ENCODE data around the gene DPP6. TPM values are rescaled to one million over a fixed set of nuclear protein-coding genes. Genes with fewer than 3 reads are reported as not detected.

DPP6 gene
- total and polyA plus RNA-seq, 2 of the 8 experiments (the other 6 are each of a cell fraction or from before 2014, with no cell fraction given) = 4.7 to 6.8 TPM

GRCh38 chr7:154789404-154789803, 737.2 kb downstream of the DPP6 start:
- no peak overlapping the region for H2BK20ac ChIP-seq (ENCODE audit: low read length)
- no peaks in the 10 kb centered on the region for H3K36me3 ChIP-seq (ENCODE audit: control insufficient read depth in 2 of 4, insufficient read depth in 4 of 4, low read length in 3 of 4)
- peaks cover 3% of the 10 kb centered on the region; the same call in 1 of the 2 replicates for H3K23me2 ChIP-seq (ENCODE audit: low read depth, low read length)
- H2BK15ac ChIP-seq (ENCODE audit: low read length) = no peak overlapping the region
- DNase-seq (ENCODE audit: low read depth in 1 of 2, low spot score in 2 of 2) (peak in 1 of 2 experiments; percentile 62), FAIRE-seq (peak; percentile 71)
- no peaks in the 10 kb centered on the region for H3K79me1 ChIP-seq (ENCODE audit: low read depth, low read length)
- no peak overlapping the region for H3K18ac ChIP-seq (ENCODE audit: extremely low read depth, low read length)
- H2BK5ac ChIP-seq (ENCODE audit: low read depth, low read length) = no peak overlapping the region
- no peaks in the 10 kb centered on the region; a peak in 1 of 7 replicates for H3K27me3 ChIP-seq (replicated peaks in 1 of 4; ENCODE audit: control insufficient read depth in 3 of 4, extremely low read depth in 1 of 4, insufficient read depth in 3 of 4, low read length in 3 of 4)
- no peak overlapping the region for H3K14ac ChIP-seq (ENCODE audit: insufficient read length)
- no peak overlapping the region for H3K4me3 ChIP-seq (ENCODE audit: extremely low read depth in 1 of 4, insufficient read depth in 2 of 4, low read depth in 3 of 4, low read length in 4 of 4)
- no peak overlapping the region for H2AFZ ChIP-seq (ENCODE audit: low read length)
- H3K79me2 ChIP-seq (ENCODE audit: control insufficient read depth in 1 of 2, insufficient read depth in 2 of 2, low read length in 2 of 2) = no peaks in the 10 kb centered on the region
- peaks cover 0 to 2% (median 0%) of the 10 kb centered on the region in 4 experiments; a peak in 3 of 7 replicates for H3K4me1 ChIP-seq (replicated peaks in 1 of 4; ENCODE audit: control insufficient read depth in 3 of 4, insufficient read depth in 4 of 4, low read length in 3 of 4)
- ChIA-PET POLR2A (ENCODE audit: partially characterized antibody) (no interaction called here), CTCF (ENCODE audit: partially characterized antibody) (interaction anchor here (0.8 to 2.2 kb wide), 12 partner anchors 9 to 196 kb away, joined by 3 to 15 read pairs (median 4); no protein-coding TSS in a partner anchor)
- no peaks in the 10 kb centered on the region for H4K20me1 ChIP-seq (replicated peaks in 1 of 2; ENCODE audit: control insufficient read depth in 1 of 2, insufficient read depth in 2 of 2, low read length in 2 of 2)
- no peak overlapping the region for H2BK120ac ChIP-seq (replicated peaks; ENCODE audit: low read depth, low read length)
- no peak overlapping the region for H2BK12ac ChIP-seq (ENCODE audit: low read depth, low read length)
- H3K9me3 ChIP-seq (ENCODE audit: insufficient read depth in 2 of 2, low read depth in 1 of 2, low read length in 1 of 2) = 0 out of 4 replicates have a peak, but pooled peaks cover 0 to 2% of the 10 kb centered on the region in 2 experiments
- no peak overlapping the region for H3K27ac ChIP-seq (ENCODE audit: low read depth, low read length)
- no peak overlapping the region for H3K56ac ChIP-seq (replicated peaks; ENCODE audit: insufficient read length, low read depth, low read length)
- H2AK5ac ChIP-seq (ENCODE audit: low read depth, low read length) = no peak overlapping the region
- H4K91ac ChIP-seq (replicated peaks; ENCODE audit: insufficient read length, low read length) = no peak overlapping the region
- no peak overlapping the region for H3K4me2 ChIP-seq (ENCODE audit: insufficient read depth in 1 of 2, low read depth in 2 of 2, low read length in 2 of 2)
- H3K23ac ChIP-seq (ENCODE audit: insufficient read length) = no peak overlapping the region
- no peak overlapping the region for H4K8ac ChIP-seq (ENCODE audit: extremely low read depth, insufficient read depth, low read length)
- no peak overlapping the region for H3K4ac ChIP-seq (replicated peaks; ENCODE audit: insufficient read length, low read depth, low read length)
- H4K5ac ChIP-seq (ENCODE audit: insufficient read length, low read depth, low read length) = no peak overlapping the region
- WGBS, 2 experiments (ENCODE audit: extremely low coverage in 1 of 2, insufficient coverage in 1 of 2, insufficient read length in 1 of 2, insufficient replicate concordance in 2 of 2, low coverage in 1 of 2, low lambda C conversion rate in 2 of 2, missing lambda C conversion rate in 1 of 2) = 72% methylated on average over 6 of the region's 6 CpGs; no CpG with 5 or more reads in 1 of the 2 experiments
- H3K9ac ChIP-seq (replicated peaks in 1 of 4; ENCODE audit: extremely low read depth in 1 of 4, low read depth in 3 of 4, low read length in 3 of 4) = no peak overlapping the region
- TF ChIP-seq, protein P1, sequence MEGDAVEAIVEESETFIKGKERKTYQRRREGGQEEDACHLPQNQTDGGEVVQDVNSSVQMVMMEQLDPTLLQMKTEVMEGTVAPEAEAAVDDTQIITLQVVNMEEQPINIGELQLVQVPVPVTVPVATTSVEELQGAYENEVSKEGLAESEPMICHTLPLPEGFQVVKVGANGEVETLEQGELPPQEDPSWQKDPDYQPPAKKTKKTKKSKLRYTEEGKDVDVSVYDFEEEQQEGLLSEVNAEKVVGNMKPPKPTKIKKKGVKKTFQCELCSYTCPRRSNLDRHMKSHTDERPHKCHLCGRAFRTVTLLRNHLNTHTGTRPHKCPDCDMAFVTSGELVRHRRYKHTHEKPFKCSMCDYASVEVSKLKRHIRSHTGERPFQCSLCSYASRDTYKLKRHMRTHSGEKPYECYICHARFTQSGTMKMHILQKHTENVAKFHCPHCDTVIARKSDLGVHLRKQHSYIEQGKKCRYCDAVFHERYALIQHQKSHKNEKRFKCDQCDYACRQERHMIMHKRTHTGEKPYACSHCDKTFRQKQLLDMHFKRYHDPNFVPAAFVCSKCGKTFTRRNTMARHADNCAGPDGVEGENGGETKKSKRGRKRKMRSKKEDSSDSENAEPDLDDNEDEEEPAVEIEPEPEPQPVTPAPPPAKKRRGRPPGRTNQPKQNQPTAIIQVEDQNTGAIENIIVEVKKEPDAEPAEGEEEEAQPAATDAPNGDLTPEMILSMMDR (IDR thresholded peaks at IDR 0.05; ENCODE audit: control extremely low read depth in 1 of 3, insufficient read depth in 1 of 3, low read depth in 1 of 3, low read length in 3 of 3) = peak; percentile 54 to 74 (median 57)
- TF ChIP-seq SIRT6 (IDR thresholded peaks at IDR 0.05; ENCODE audit: low read length) (no peak), SUZ12 (IDR thresholded peaks at IDR 0.05; ENCODE audit: low read length) (no peak), CREB1 (IDR thresholded peaks at IDR 0.05) (no peak), TCF12 (IDR thresholded peaks at IDR 0.05; ENCODE audit: low read depth, low read length) (no peak), BRCA1 (IDR thresholded peaks at IDR 0.05; ENCODE audit: low read depth, low read length) (no peak), RAD21 (IDR thresholded peaks at IDR 0.05 in 1 of 2, conservative IDR thresholded peaks at IDR 0.05 in 1 of 2; ENCODE audit: low read depth in 2 of 2, low read length in 2 of 2) (peak; percentile 77), CTBP2 (IDR thresholded peaks at IDR 0.05; ENCODE audit: borderline replicate concordance, insufficient read depth, insufficient read length, low read length) (no peak), RBBP5 (IDR thresholded peaks at IDR 0.05; ENCODE audit: borderline replicate concordance, low read depth, low read length) (no peak), E2F6 (IDR thresholded peaks at IDR 0.05) (no peak)
